GM23338 (cell line): ENCODE measurements around the gene METTL4. TPM values are rescaled to one million over a fixed set of nuclear protein-coding genes. Genes with fewer than 3 reads are reported as not detected.

Experiments
- ATAC-seq: fragments of 200-7000 bp; cut with Tn5 transposase; 3 replicates; pipeline ENCODE4 v1.9.1; 2020
- DNase-seq: peaks from one replicate; pipeline ENCODE4 v3.0.0-alpha.2; 2015; ENCODE audit warnings: low spot score
- H2AFZ ChIP-seq: fragments of 200-600 bp; sonication (generic); 2 replicates; pipeline ENCODE4 v1.8.0; 2016; ENCODE audit warnings: antibody characterized with exemption, mild to moderate bottlenecking, moderate library complexity
- H3F3A ChIP-seq: fragments of 200-600 bp; sonication (generic); replicated peaks from 2 replicates; pipeline ENCODE4 v1.8.0; 2017; ENCODE audit warnings: antibody characterized with exemption, mixed run types, low read depth
- H3K27ac ChIP-seq: fragments of 200-600 bp; sonication (generic); 2 replicates; pipeline ENCODE4 v1.6.1; 2016; ENCODE audit warnings: low read depth
- H3K27me3 ChIP-seq: fragments of 200-600 bp; sonication (generic); 2 replicates; pipeline ENCODE4 v1.8.0; 2016; ENCODE audit warnings: mild to moderate bottlenecking, mixed run types, moderate library complexity; ENCODE audit not compliant: insufficient read depth
- H3K36me3 ChIP-seq: fragments of 200-600 bp; sonication (generic); 2 replicates; pipeline ENCODE4 v1.8.0; 2016; ENCODE audit warnings: mild to moderate bottlenecking; ENCODE audit not compliant: insufficient read depth
- H3K4me1 ChIP-seq: fragments of 200-600 bp; sonication (generic); 2 replicates; pipeline ENCODE4 v1.8.0; 2016; ENCODE audit warnings: mild to moderate bottlenecking, moderate library complexity; ENCODE audit not compliant: insufficient read depth
- H3K4me2 ChIP-seq: fragments of 200-600 bp; sonication (generic); 2 replicates; pipeline ENCODE4 v1.7.1; 2017; ENCODE audit warnings: mixed run types
- H3K4me3 ChIP-seq: fragments of 200-600 bp; sonication (generic); 2 replicates; pipeline ENCODE4 v1.6.1; 2016; ENCODE audit warnings: mixed run types
- H3K79me2 ChIP-seq: fragments of 200-600 bp; sonication (generic); replicated peaks from 2 replicates; pipeline ENCODE4 v1.8.0; 2017; ENCODE audit warnings: mild to moderate bottlenecking; ENCODE audit not compliant: insufficient read depth
- H3K9me2 ChIP-seq: fragments of 200-600 bp; sonication (generic); 2 replicates; pipeline ENCODE4 v1.8.0; 2017; ENCODE audit not compliant: insufficient read depth
- H4K20me1 ChIP-seq: fragments of 200-600 bp; sonication (generic); replicated peaks from 2 replicates; pipeline ENCODE4 v1.8.0; 2017; ENCODE audit warnings: mild to moderate bottlenecking; ENCODE audit not compliant: insufficient read depth
- H3K27ac Mint-ChIP-seq: 2 replicates; pipeline ENCODE4 v1.8.0; 2020; ENCODE audit warnings: inconsistent platforms, mild to moderate bottlenecking, moderate library complexity, mixed read lengths
- H3K27me3 Mint-ChIP-seq: 3 replicates; pipeline ENCODE4 v1.8.0; 2022; ENCODE audit warnings: low read depth, mild to moderate bottlenecking, moderate library complexity, mixed read lengths, inconsistent platforms; ENCODE audit not compliant: insufficient read depth, poor library complexity
- H3K36me3 Mint-ChIP-seq: 3 replicates; pipeline ENCODE4 v1.8.0; 2021; ENCODE audit warnings: low read depth, mild to moderate bottlenecking, inconsistent platforms, moderate library complexity, mixed read lengths
- H3K4me1 Mint-ChIP-seq: 3 replicates; pipeline ENCODE4 v1.8.0; 2020; ENCODE audit warnings: mild to moderate bottlenecking, inconsistent platforms, mixed read lengths
- H3K4me3 Mint-ChIP-seq: 3 replicates; pipeline ENCODE4 v1.8.0; 2021; ENCODE audit warnings: moderate library complexity, mild to moderate bottlenecking, inconsistent platforms, mixed read lengths
- H3K9me3 Mint-ChIP-seq: 3 replicates; pipeline ENCODE4 v1.8.0; 2020; ENCODE audit warnings: moderate library complexity, mild to moderate bottlenecking, inconsistent platforms, mixed read lengths
- EZH2phosphoT487 ChIP-seq: fragments of 200-600 bp; sonication (generic); IDR thresholded peaks from one replicate; pipeline ENCODE4 v1.8.1; 2018; ENCODE audit warnings: antibody characterized with exemption; ENCODE audit not compliant: unreplicated experiment
- JUNB ChIP-seq: IDR thresholded peaks from one replicate; pipeline ENCODE4 v1.6.1; 2016; ENCODE audit warnings: antibody characterized with exemption; ENCODE audit not compliant: unreplicated experiment
- STAT1 ChIP-seq: IDR thresholded peaks from one replicate; pipeline ENCODE4 v1.6.1; 2016; ENCODE audit warnings: antibody characterized with exemption; ENCODE audit not compliant: unreplicated experiment
- ZNF331 ChIP-seq: fragments of 250-450 bp; sonication (Bioruptor Pico); IDR thresholded peaks from 2 replicates; pipeline ENCODE4 v1.5.0; 2020; ENCODE audit warnings: low read depth, mild to moderate bottlenecking, moderate library complexity
- polyA plus RNA-seq: library from polyadenylated mRNA; unstranded; fragments of >200 nt; fragmentation: Nextera tagmentation; extraction: Ambion mirVana; gene quantifications from 2 replicates; pipeline ENCODE4 v1.2.1, GENCODE V29; 2016
- total RNA-seq: library from RNA; depleted of rRNA; stranded (reverse); fragments of >200 nt; shearing (Covaris generic); gene quantifications from 2 replicates; pipeline ENCODE4 v1.2.3, GENCODE V29; 2014
- TF ChIP-seq, protein P1 (sequence below): fragments of 250-450 bp; sonication (Bioruptor Pico); IDR thresholded peaks from 2 replicates; pipeline ENCODE4 v1.5.0; 2020; ENCODE audit warnings: mild to moderate bottlenecking, moderate library complexity
- TF ChIP-seq, protein P2 (sequence below): IDR thresholded peaks from one replicate; pipeline ENCODE4 v1.6.1; 2018; ENCODE audit warnings: antibody characterized with exemption; ENCODE audit not compliant: unreplicated experiment
- TF ChIP-seq, protein P3 (sequence below), 2 experiments: fragments of 200-600 bp in 1 of 2; sonication (generic) in 1 of 2; conservative IDR thresholded peaks; 2 replicates each; pipeline versions ENCODE4 v1.5.1 to v1.6.1; 2016 to 2017; ENCODE audit warnings: antibody characterized with exemption in 2 of 2, low read depth in 2 of 2, mild to moderate bottlenecking in 2 of 2, moderate library complexity in 1 of 2

Gene METTL4
- total and polyA plus RNA-seq, 2 experiments from 2014 or later: 11.9 to 14.9 TPM

DNA sequence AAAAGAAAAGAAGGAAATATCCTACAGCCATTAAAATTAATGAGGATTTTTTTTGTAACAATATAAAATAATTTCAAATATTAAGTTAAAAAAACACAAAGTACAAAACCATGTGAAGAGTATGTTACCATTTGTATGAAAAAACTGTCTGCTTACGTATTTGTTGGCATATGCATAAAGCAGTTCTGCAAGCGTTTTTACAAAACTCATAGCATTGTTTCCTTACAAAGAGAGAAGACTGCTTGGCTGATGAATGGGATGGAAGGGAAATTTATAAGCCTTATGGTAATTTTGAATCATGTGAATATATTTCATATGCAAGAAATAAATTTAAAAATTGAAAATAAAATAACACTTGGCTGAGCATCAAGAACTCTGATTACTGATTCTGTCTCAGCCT is 63.1 kb downstream of the METTL4 start:
- no peaks in the 10 kb centered on the region for H3K27me3 ChIP-seq
- no peaks in the 10 kb centered on the region for H3K9me2 ChIP-seq
- H4K20me1 ChIP-seq: no peaks in the 10 kb centered on the region
- no peaks in the 10 kb centered on the region for H3K36me3 ChIP-seq
- H3K36me3 Mint-ChIP-seq: no peaks in the 10 kb centered on the region
- no peak overlapping the region for H3K4me3 Mint-ChIP-seq
- H3K4me2 ChIP-seq: no peak overlapping the region
- H2AFZ ChIP-seq: no peak overlapping the region
- no peaks in the 10 kb centered on the region for H3K4me1 ChIP-seq
- ATAC-seq: no peak
- no peak for DNase-seq
- H3K4me1 Mint-ChIP-seq: no peaks in the 10 kb centered on the region
- H3K79me2 ChIP-seq: no peaks in the 10 kb centered on the region
- H3K27me3 Mint-ChIP-seq: no peaks in the 10 kb centered on the region
- no peaks in the 10 kb centered on the region for H3F3A ChIP-seq
- H3K27ac Mint-ChIP-seq: no peak overlapping the region
- H3K9me3 Mint-ChIP-seq: no peaks in the 10 kb centered on the region
- no peak overlapping the region for H3K4me3 ChIP-seq
- H3K27ac ChIP-seq: no peak overlapping the region
- no peak for TF ChIP-seq STAT1
- TF ChIP-seq JUNB: no peak
- TF ChIP-seq, protein P1, sequence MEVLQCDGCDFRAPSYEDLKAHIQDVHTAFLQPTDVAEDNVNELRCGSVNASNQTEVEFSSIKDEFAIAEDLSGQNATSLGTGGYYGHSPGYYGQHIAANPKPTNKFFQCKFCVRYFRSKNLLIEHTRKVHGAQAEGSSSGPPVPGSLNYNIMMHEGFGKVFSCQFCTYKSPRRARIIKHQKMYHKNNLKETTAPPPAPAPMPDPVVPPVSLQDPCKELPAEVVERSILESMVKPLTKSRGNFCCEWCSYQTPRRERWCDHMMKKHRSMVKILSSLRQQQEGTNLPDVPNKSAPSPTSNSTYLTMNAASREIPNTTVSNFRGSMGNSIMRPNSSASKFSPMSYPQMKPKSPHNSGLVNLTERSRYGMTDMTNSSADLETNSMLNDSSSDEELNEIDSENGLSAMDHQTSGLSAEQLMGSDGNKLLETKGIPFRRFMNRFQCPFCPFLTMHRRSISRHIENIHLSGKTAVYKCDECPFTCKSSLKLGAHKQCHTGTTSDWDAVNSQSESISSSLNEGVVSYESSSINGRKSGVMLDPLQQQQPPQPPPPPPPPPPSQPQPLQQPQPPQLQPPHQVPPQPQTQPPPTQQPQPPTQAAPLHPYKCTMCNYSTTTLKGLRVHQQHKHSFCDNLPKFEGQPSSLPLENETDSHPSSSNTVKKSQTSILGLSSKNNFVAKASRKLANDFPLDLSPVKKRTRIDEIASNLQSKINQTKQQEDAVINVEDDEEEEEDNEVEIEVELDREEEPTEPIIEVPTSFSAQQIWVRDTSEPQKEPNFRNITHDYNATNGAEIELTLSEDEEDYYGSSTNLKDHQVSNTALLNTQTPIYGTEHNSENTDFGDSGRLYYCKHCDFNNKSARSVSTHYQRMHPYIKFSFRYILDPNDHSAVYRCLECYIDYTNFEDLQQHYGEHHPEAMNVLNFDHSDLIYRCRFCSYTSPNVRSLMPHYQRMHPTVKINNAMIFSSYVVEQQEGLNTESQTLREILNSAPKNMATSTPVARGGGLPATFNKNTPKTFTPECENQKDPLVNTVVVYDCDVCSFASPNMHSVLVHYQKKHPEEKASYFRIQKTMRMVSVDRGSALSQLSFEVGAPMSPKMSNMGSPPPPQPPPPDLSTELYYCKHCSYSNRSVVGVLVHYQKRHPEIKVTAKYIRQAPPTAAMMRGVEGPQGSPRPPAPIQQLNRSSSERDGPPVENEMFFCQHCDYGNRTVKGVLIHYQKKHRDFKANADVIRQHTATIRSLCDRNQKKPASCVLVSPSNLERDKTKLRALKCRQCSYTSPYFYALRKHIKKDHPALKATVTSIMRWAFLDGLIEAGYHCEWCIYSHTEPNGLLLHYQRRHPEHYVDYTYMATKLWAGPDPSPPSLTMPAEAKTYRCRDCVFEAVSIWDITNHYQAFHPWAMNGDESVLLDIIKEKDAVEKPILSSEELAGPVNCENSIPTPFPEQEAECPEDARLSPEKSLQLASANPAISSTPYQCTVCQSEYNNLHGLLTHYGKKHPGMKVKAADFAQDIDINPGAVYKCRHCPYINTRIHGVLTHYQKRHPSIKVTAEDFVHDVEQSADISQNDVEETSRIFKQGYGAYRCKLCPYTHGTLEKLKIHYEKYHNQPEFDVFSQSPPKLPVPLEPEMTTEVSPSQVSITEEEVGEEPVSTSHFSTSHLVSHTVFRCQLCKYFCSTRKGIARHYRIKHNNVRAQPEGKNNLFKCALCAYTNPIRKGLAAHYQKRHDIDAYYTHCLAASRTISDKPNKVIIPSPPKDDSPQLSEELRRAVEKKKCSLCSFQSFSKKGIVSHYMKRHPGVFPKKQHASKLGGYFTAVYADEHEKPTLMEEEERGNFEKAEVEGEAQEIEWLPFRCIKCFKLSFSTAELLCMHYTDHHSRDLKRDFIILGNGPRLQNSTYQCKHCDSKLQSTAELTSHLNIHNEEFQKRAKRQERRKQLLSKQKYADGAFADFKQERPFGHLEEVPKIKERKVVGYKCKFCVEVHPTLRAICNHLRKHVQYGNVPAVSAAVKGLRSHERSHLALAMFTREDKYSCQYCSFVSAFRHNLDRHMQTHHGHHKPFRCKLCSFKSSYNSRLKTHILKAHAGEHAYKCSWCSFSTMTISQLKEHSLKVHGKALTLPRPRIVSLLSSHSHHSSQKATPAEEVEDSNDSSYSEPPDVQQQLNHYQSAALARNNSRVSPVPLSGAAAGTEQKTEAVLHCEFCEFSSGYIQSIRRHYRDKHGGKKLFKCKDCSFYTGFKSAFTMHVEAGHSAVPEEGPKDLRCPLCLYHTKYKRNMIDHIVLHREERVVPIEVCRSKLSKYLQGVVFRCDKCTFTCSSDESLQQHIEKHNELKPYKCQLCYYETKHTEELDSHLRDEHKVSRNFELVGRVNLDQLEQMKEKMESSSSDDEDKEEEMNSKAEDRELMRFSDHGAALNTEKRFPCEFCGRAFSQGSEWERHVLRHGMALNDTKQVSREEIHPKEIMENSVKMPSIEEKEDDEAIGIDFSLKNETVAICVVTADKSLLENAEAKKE (CRISPR knock-in tag): no peak
- TF ChIP-seq, protein P2, sequence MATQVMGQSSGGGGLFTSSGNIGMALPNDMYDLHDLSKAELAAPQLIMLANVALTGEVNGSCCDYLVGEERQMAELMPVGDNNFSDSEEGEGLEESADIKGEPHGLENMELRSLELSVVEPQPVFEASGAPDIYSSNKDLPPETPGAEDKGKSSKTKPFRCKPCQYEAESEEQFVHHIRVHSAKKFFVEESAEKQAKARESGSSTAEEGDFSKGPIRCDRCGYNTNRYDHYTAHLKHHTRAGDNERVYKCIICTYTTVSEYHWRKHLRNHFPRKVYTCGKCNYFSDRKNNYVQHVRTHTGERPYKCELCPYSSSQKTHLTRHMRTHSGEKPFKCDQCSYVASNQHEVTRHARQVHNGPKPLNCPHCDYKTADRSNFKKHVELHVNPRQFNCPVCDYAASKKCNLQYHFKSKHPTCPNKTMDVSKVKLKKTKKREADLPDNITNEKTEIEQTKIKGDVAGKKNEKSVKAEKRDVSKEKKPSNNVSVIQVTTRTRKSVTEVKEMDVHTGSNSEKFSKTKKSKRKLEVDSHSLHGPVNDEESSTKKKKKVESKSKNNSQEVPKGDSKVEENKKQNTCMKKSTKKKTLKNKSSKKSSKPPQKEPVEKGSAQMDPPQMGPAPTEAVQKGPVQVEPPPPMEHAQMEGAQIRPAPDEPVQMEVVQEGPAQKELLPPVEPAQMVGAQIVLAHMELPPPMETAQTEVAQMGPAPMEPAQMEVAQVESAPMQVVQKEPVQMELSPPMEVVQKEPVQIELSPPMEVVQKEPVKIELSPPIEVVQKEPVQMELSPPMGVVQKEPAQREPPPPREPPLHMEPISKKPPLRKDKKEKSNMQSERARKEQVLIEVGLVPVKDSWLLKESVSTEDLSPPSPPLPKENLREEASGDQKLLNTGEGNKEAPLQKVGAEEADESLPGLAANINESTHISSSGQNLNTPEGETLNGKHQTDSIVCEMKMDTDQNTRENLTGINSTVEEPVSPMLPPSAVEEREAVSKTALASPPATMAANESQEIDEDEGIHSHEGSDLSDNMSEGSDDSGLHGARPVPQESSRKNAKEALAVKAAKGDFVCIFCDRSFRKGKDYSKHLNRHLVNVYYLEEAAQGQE: no peak
- no peak for TF ChIP-seq EZH2phosphoT487
- no peak for TF ChIP-seq ZNF331 (CRISPR knock-in tag)
- TF ChIP-seq, protein P3, sequence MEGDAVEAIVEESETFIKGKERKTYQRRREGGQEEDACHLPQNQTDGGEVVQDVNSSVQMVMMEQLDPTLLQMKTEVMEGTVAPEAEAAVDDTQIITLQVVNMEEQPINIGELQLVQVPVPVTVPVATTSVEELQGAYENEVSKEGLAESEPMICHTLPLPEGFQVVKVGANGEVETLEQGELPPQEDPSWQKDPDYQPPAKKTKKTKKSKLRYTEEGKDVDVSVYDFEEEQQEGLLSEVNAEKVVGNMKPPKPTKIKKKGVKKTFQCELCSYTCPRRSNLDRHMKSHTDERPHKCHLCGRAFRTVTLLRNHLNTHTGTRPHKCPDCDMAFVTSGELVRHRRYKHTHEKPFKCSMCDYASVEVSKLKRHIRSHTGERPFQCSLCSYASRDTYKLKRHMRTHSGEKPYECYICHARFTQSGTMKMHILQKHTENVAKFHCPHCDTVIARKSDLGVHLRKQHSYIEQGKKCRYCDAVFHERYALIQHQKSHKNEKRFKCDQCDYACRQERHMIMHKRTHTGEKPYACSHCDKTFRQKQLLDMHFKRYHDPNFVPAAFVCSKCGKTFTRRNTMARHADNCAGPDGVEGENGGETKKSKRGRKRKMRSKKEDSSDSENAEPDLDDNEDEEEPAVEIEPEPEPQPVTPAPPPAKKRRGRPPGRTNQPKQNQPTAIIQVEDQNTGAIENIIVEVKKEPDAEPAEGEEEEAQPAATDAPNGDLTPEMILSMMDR (conservative IDR thresholded peaks at IDR 0.05; ENCODE audit: low read depth in 2 of 2): no peak
